ENCODE data around the gene DNM3. TPM values are rescaled to one million over a fixed set of nuclear protein-coding genes. Genes with fewer than 3 reads are reported as not detected.

The DNM3 gene
- total and polyA plus RNA-seq, 4 donors, result 38.5 to 93.9 (median 48.5) TPM

GRCh38 chr1:171879556-171879955, 38.3 kb downstream of the DNM3 start:
- Histone ChIP-seq H3K27ac (ENCODE audit: low read depth, low read length) (no peak overlapping the region), H3K27me3 (ENCODE audit: control insufficient read depth, insufficient read depth, low read length) (no peaks in the 10 kb centered on the region), H3K4me3 (ENCODE audit: low read depth, low read length) (no peak overlapping the region), H3K9me3 (ENCODE audit: control insufficient read depth, insufficient read depth, low read length) (no peaks in the 10 kb centered on the region), H3K4me1 (ENCODE audit: control insufficient read depth, insufficient read depth, low read length) (no peaks in the 10 kb centered on the region), H3K36me3 (ENCODE audit: control insufficient read depth, insufficient read depth, low read length) (no peaks in the 10 kb centered on the region)
- WGBS (ENCODE audit: insufficient coverage), result 94% methylated on average over 3 of the region's 4 CpGs
- DNase-seq (ENCODE audit: low read depth in 4 of 6, low spot score in 6 of 6), result no peak

- Histone ChIP-seq H3K9me3 (ENCODE audit: control insufficient read depth, insufficient read depth, low read length) (no peaks in the 10 kb centered on the region), H3K27me3 (ENCODE audit: control insufficient read depth, insufficient read depth, low read length) (no peaks in the 10 kb centered on the region), H3K4me1 (ENCODE audit: control insufficient read depth, insufficient read depth, low read length) (no peaks in the 10 kb centered on the region), H3K36me3 (ENCODE audit: control insufficient read depth, insufficient read depth, low read length) (no peaks in the 10 kb centered on the region), H3K4me3 (ENCODE audit: low read depth, low read length) (no peak overlapping the region), H3K27ac (ENCODE audit: low read depth, low read length) (no peak overlapping the region)
- WGBS (ENCODE audit: insufficient coverage), result 43% methylated on average over 1 of the region's 1 CpG
- DNase-seq (ENCODE audit: low read depth in 4 of 6, low spot score in 6 of 6), result peak in 1 of 6 donors; percentile 5
Observed at GRCh38 chr1:171881442-171881841, 40.1 kb downstream of the DNM3 start.

- no peak for DNase-seq (ENCODE audit: low read depth in 4 of 6, low spot score in 6 of 6)
- 77% methylated on average over 4 of the region's 4 CpGs for WGBS (ENCODE audit: insufficient coverage)
- Histone ChIP-seq H3K36me3 (ENCODE audit: control insufficient read depth, insufficient read depth, low read length) (no peaks in the 10 kb centered on the region), H3K27ac (ENCODE audit: low read depth, low read length) (no peak overlapping the region), H3K27me3 (ENCODE audit: control insufficient read depth, insufficient read depth, low read length) (no peaks in the 10 kb centered on the region), H3K4me3 (ENCODE audit: low read depth, low read length) (no peak overlapping the region), H3K4me1 (ENCODE audit: control insufficient read depth, insufficient read depth, low read length) (no peaks in the 10 kb centered on the region), H3K9me3 (ENCODE audit: control insufficient read depth, insufficient read depth, low read length) (no peaks in the 10 kb centered on the region)
Observed at GRCh38 chr1:171883849-171884248, 42.6 kb downstream of the DNM3 start.

GRCh38 chr1:171884475-171884874, 43.2 kb downstream of the DNM3 start:
- no CpG with 5 or more reads among the region's 1 CpG for WGBS (ENCODE audit: insufficient coverage)
- no peak for DNase-seq (ENCODE audit: low read depth in 4 of 6, low spot score in 6 of 6)
- H3K27ac ChIP-seq (ENCODE audit: low read depth, low read length), result no peak overlapping the region

GRCh38 chr1:171890131-171890530, 48.8 kb downstream of the DNM3 start:
- DNase-seq (ENCODE audit: low read depth in 4 of 6, low spot score in 6 of 6), result peak in 1 of 6 donors; percentile 62
- no peak overlapping the region for H3K27ac ChIP-seq (ENCODE audit: low read depth, low read length)

More at GRCh38 chr1:171884475-171884874, 43.2 kb downstream of the DNM3 start:
- no peaks in the 10 kb centered on the region for H3K36me3 ChIP-seq (ENCODE audit: control insufficient read depth, insufficient read depth, low read length)
- no peaks in the 10 kb centered on the region for H3K27me3 ChIP-seq (ENCODE audit: control insufficient read depth, insufficient read depth, low read length)
- H3K4me1 ChIP-seq (ENCODE audit: control insufficient read depth, insufficient read depth, low read length), result no peaks in the 10 kb centered on the region
- no peak overlapping the region for H3K4me3 ChIP-seq (ENCODE audit: low read depth, low read length)
- no peaks in the 10 kb centered on the region for H3K9me3 ChIP-seq (ENCODE audit: control insufficient read depth, insufficient read depth, low read length)

GRCh38 chr1:171896936-171897703, 55.8 kb downstream of the DNM3 start:
- Histone ChIP-seq H3K36me3 (ENCODE audit: control insufficient read depth, insufficient read depth, low read length) (no peaks in the 10 kb centered on the region), H3K9me3 (ENCODE audit: control insufficient read depth, insufficient read depth, low read length) (no peaks in the 10 kb centered on the region), H3K4me3 (ENCODE audit: low read depth, low read length) (no peak overlapping the region), H3K4me1 (ENCODE audit: control insufficient read depth, insufficient read depth, low read length) (peaks cover 4% of the 10 kb centered on the region), H3K27me3 (ENCODE audit: control insufficient read depth, insufficient read depth, low read length) (no peaks in the 10 kb centered on the region), H3K27ac (ENCODE audit: low read depth, low read length) (no peak overlapping the region)
- peak in 1 of 6 donors; percentile 87 for DNase-seq (ENCODE audit: low read depth in 4 of 6, low spot score in 6 of 6)
- no CpG with 5 or more reads among the region's 2 CpGs for WGBS (ENCODE audit: insufficient coverage)

More at GRCh38 chr1:171890131-171890530, 48.8 kb downstream of the DNM3 start:
- Histone ChIP-seq H3K9me3 (ENCODE audit: control insufficient read depth, insufficient read depth, low read length) (no peaks in the 10 kb centered on the region), H3K36me3 (ENCODE audit: control insufficient read depth, insufficient read depth, low read length) (no peaks in the 10 kb centered on the region), H3K4me1 (ENCODE audit: control insufficient read depth, insufficient read depth, low read length) (no peaks in the 10 kb centered on the region), H3K4me3 (ENCODE audit: low read depth, low read length) (no peak overlapping the region), H3K27me3 (ENCODE audit: control insufficient read depth, insufficient read depth, low read length) (no peaks in the 10 kb centered on the region)
- no CpG with 5 or more reads among the region's 1 CpG for WGBS (ENCODE audit: insufficient coverage)

- Histone ChIP-seq H3K27me3 (ENCODE audit: control insufficient read depth, insufficient read depth, low read length) (no peaks in the 10 kb centered on the region), H3K27ac (ENCODE audit: low read depth, low read length) (peak overlapping the region; percentile 81), H3K4me1 (ENCODE audit: control insufficient read depth, insufficient read depth, low read length) (peaks cover 4% of the 10 kb centered on the region), H3K9me3 (ENCODE audit: control insufficient read depth, insufficient read depth, low read length) (no peaks in the 10 kb centered on the region), H3K4me3 (ENCODE audit: low read depth, low read length) (peak overlapping the region; percentile 7), H3K36me3 (ENCODE audit: control insufficient read depth, insufficient read depth, low read length) (no peaks in the 10 kb centered on the region)
- peak; percentile 38 to 91 (median 55) for DNase-seq (ENCODE audit: low read depth in 4 of 6, low spot score in 6 of 6)
- WGBS (ENCODE audit: insufficient coverage), result 7% methylated on average over 8 of the region's 9 CpGs
Observed at GRCh38 chr1:171898941-171899340, 57.6 kb downstream of the DNM3 start.

GRCh38 chr1:171899838-171900237, 58.5 kb downstream of the DNM3 start:
- no peaks in the 10 kb centered on the region for H3K9me3 ChIP-seq (ENCODE audit: control insufficient read depth, insufficient read depth, low read length)
- no peaks in the 10 kb centered on the region for H3K27me3 ChIP-seq (ENCODE audit: control insufficient read depth, insufficient read depth, low read length)
- WGBS (ENCODE audit: insufficient coverage), result 73% methylated on average over 5 of the region's 5 CpGs
- no peaks in the 10 kb centered on the region for H3K36me3 ChIP-seq (ENCODE audit: control insufficient read depth, insufficient read depth, low read length)
- H3K4me1 ChIP-seq (ENCODE audit: control insufficient read depth, insufficient read depth, low read length), result peaks cover 4% of the 10 kb centered on the region
- H3K4me3 ChIP-seq (ENCODE audit: low read depth, low read length), result no peak overlapping the region
- H3K27ac ChIP-seq (ENCODE audit: low read depth, low read length), result peak overlapping the region; percentile 81
- no peak for DNase-seq (ENCODE audit: low read depth in 4 of 6, low spot score in 6 of 6)

- H3K27ac ChIP-seq (ENCODE audit: low read depth, low read length), result no peak overlapping the region
- H3K36me3 ChIP-seq (ENCODE audit: control insufficient read depth, insufficient read depth, low read length), result no peaks in the 10 kb centered on the region
- WGBS (ENCODE audit: insufficient coverage), result no CpG with 5 or more reads among the region's 7 CpGs
- H3K9me3 ChIP-seq (ENCODE audit: control insufficient read depth, insufficient read depth, low read length), result no peaks in the 10 kb centered on the region
- H3K4me1 ChIP-seq (ENCODE audit: control insufficient read depth, insufficient read depth, low read length), result peaks cover 4% of the 10 kb centered on the region
- DNase-seq (ENCODE audit: low read depth in 4 of 6, low spot score in 6 of 6), result no peak
- no peak overlapping the region for H3K4me3 ChIP-seq (ENCODE audit: low read depth, low read length)
- no peaks in the 10 kb centered on the region for H3K27me3 ChIP-seq (ENCODE audit: control insufficient read depth, insufficient read depth, low read length)
Observed at GRCh38 chr1:171901245-171901644, 59.9 kb downstream of the DNM3 start.

- H3K4me3 ChIP-seq (ENCODE audit: low read depth, low read length), result no peak overlapping the region
- DNase-seq (ENCODE audit: low read depth in 4 of 6, low spot score in 6 of 6), result no peak
- H3K4me1 ChIP-seq (ENCODE audit: control insufficient read depth, insufficient read depth, low read length), result peaks cover 4% of the 10 kb centered on the region
- H3K27ac ChIP-seq (ENCODE audit: low read depth, low read length), result no peak overlapping the region
- H3K36me3 ChIP-seq (ENCODE audit: control insufficient read depth, insufficient read depth, low read length), result no peaks in the 10 kb centered on the region
- no peaks in the 10 kb centered on the region for H3K27me3 ChIP-seq (ENCODE audit: control insufficient read depth, insufficient read depth, low read length)
- 100% methylated on average over 2 of the region's 3 CpGs for WGBS (ENCODE audit: insufficient coverage)
- H3K9me3 ChIP-seq (ENCODE audit: control insufficient read depth, insufficient read depth, low read length), result no peaks in the 10 kb centered on the region
Observed at GRCh38 chr1:171902527-171902926, 61.2 kb downstream of the DNM3 start.
